ENCODE data around the gene TRIM26. TPM values are rescaled to one million over a fixed set of nuclear protein-coding genes. Genes with fewer than 3 reads are reported as not detected.

Gene TRIM26
- total and polyA plus RNA-seq, 2 of the 13 experiments (the other 11 are each of a cell fraction or from before 2014, with no cell fraction given), result 27.1 to 38.7 TPM

DNA sequence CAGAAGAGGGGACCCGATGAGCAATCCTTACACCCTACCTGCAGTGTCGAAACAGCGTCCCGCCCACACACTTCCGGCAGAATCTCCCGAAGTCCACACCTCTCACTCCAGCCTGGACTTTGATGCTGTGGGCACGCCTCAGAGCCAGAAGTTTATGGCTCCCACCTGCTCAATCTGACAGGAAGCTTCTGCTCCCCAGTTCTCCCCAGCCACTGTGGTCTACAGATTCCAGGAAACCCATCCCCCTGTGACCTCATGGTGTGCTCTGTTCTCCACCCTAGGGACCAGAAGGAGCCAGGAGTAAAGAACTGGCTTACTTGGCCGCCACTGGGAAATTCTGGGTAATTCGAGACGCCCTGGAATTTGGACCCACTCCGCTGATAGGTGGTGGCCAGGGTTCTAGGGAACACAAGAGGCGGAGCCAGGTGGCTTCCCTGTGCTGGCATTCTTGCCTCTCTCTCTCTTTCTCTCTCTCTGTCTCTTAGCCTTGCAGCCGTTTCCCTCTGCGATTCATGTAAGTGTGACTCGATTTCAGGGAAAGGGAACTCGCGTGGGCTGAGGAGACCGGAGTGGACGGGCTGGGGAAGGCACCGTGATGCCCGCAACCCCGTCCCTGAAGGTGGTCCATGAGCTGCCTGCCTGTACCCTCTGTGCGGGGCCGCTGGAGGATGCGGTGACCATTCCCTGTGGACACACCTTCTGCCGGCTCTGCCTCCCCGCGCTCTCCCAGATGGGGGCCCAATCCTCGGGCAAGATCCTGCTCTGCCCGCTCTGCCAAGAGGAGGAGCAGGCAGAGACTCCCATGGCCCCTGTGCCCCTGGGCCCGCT lies 49.9 kb downstream of the TRIM26 start, which contains the start of gene TRIM15 (continued):
- TF ChIP-seq RFX5 (IDR thresholded peaks at IDR 0.05; ENCODE audit: low read depth, low read length) (no peak), ZNF20 (CRISPR knock-in tag; IDR thresholded peaks at IDR 0.05) (no peak), KDM2A (CRISPR knock-in tag; IDR thresholded peaks at IDR 0.05; ENCODE audit: borderline replicate concordance, low read depth) (no peak; the same call in none of the 2 replicates), ZNF251 (CRISPR knock-in tag; IDR thresholded peaks at IDR 0.05) (no peak), PRMT3 (CRISPR knock-in tag; IDR thresholded peaks at IDR 0.05; ENCODE audit: borderline replicate concordance, low read depth) (0 out of 2 replicates have a peak, but pooled peaks have one; percentile 20), KLF6 (CRISPR knock-in tag; IDR thresholded peaks at IDR 0.05) (peak; percentile 41; the same call in 1 of the 2 replicates)
- TF ChIP-seq, protein P1, sequence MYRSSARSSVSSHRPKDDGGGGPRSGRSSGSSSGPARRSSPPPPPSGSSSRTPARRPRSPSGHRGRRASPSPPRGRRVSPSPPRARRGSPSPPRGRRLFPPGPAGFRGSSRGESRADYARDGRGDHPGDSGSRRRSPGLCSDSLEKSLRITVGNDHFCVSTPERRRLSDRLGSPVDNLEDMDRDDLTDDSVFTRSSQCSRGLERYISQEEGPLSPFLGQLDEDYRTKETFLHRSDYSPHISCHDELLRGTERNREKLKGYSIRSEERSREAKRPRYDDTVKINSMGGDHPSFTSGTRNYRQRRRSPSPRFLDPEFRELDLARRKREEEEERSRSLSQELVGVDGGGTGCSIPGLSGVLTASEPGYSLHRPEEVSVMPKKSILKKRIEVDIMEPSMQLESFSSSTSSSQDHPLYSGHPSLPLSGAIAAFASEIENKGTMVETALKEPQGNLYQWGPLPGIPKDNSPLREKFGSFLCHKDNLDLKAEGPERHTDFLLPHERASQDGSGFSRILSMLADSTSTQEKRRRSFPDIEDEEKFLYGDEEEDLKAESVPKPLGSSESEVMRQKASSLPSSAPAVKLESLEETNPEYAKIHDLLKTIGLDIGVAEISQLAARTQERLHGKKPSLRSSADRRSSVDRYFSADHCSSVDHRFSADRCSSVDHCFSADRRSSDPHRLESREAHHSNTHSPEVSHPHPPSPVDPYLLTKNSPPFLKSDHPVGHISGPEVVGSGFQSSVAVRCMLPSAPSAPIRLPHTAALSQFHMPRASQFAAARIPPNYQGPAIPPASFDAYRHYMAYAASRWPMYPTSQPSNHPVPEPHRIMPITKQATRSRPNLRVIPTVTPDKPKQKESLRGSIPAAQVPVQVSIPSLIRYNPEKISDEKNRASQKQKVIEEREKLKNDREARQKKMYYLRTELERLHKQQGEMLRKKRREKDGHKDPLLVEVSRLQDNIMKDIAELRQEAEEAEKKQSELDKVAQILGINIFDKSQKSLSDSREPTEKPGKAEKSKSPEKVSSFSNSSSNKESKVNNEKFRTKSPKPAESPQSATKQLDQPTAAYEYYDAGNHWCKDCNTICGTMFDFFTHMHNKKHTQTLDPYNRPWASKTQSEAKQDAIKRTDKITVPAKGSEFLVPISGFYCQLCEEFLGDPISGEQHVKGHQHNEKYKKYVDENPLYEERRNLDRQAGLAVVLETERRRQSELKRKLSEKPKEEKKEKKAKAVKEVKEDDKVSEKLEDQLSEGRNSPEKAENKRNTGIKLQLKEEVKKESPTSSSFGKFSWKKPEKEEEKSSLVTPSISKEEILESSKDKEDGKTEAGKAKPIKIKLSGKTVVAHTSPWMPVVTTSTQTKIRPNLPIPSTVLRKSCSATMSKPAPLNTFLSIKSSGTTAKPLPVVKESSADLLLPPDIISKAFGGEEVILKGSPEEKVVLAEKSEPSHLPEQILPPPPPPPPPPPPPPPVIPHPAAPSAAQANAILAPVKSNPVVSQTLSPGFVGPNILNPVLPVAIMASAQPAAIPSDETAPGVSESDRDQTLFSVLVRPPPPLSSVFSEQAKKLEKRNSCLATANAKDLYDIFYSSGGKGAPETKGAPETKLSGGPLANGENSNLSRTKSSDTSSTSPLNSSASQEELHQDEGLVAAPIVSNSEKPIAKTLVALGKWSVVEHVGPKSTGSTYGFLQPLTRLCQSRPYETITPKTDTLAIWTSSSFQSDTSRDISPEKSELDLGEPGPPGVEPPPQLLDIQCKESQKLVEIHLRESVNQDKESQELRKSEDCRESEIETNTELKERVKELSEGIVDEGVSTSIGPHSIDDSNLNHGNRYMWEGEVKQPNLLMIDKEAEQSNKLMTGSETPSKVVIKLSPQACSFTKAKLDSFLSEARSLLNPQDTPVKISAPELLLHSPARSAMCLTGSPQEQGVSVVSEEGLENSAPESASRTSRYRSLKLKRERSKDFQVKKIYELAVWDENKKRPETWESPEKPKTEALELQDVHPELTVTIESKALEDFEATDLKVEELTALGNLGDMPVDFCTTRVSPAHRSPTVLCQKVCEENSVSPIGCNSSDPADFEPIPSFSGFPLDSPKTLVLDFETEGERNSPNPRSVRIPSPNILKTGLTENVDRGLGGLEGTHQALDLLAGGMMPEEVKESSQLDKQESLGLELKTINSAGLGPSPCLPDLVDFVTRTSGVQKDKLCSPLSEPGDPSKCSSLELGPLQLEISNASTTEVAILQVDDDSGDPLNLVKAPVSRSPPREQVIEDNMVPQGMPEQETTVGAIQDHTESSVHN (CRISPR knock-in tag; IDR thresholded peaks at IDR 0.05), result no peak
- TF ChIP-seq, protein P2, sequence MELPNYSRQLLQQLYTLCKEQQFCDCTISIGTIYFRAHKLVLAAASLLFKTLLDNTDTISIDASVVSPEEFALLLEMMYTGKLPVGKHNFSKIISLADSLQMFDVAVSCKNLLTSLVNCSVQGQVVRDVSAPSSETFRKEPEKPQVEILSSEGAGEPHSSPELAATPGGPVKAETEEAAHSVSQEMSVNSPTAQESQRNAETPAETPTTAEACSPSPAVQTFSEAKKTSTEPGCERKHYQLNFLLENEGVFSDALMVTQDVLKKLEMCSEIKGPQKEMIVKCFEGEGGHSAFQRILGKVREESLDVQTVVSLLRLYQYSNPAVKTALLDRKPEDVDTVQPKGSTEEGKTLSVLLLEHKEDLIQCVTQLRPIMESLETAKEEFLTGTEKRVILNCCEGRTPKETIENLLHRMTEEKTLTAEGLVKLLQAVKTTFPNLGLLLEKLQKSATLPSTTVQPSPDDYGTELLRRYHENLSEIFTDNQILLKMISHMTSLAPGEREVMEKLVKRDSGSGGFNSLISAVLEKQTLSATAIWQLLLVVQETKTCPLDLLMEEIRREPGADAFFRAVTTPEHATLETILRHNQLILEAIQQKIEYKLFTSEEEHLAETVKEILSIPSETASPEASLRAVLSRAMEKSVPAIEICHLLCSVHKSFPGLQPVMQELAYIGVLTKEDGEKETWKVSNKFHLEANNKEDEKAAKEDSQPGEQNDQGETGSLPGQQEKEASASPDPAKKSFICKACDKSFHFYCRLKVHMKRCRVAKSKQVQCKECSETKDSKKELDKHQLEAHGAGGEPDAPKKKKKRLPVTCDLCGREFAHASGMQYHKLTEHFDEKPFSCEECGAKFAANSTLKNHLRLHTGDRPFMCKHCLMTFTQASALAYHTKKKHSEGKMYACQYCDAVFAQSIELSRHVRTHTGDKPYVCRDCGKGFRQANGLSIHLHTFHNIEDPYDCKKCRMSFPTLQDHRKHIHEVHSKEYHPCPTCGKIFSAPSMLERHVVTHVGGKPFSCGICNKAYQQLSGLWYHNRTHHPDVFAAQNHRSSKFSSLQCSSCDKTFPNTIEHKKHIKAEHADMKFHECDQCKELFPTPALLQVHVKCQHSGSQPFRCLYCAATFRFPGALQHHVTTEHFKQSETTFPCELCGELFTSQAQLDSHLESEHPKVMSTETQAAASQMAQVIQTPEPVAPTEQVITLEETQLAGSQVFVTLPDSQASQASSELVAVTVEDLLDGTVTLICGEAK (IDR thresholded peaks at IDR 0.05), result no peak
- TF ChIP-seq, protein P2 (CRISPR knock-in tag; IDR thresholded peaks at IDR 0.05), result peak; percentile 87
- TF ChIP-seq, protein P3, sequence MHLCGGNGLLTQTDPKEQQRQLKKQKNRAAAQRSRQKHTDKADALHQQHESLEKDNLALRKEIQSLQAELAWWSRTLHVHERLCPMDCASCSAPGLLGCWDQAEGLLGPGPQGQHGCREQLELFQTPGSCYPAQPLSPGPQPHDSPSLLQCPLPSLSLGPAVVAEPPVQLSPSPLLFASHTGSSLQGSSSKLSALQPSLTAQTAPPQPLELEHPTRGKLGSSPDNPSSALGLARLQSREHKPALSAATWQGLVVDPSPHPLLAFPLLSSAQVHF (CRISPR knock-in tag; IDR thresholded peaks at IDR 0.05), result peak; percentile 88; the same call in 1 of the 2 replicates
